ENCODE results near the gene CSMD2. TPM values are rescaled to one million over a fixed set of nuclear protein-coding genes. Genes with fewer than 3 reads are reported as not detected.
"Not testable (repeated sequence)": the region's sequence is repeated elsewhere in the genome, so short reads cannot be mapped to it uniquely, and the experiment has no call there.

CSMD2 gene
- total and polyA plus RNA-seq, 12 donors, result 0.35 to 5.1 (median 1.5) TPM

- WGBS, 4 donors, result 58 to 66% (median 65%) methylated on average over 12 of the region's 12 CpGs
- intact Hi-C loops (cut with DNase I), result no loop called here
- DNase-seq, result peak in 2 of 7 donors; percentile 27 to 36
- Histone ChIP-seq H3K4me1 (replicated peaks in 1 of 2) (no peaks in the 10 kb centered on the region), H3K27me3 (no peaks in the 10 kb centered on the region), H3K9me3 (replicated peaks in 1 of 3) (peaks cover 0 to 9% (median 0%) of the 10 kb centered on the region in 3 donors), H3K27ac (no peak overlapping the region), H3K4me3 (no peak overlapping the region), H3K36me3 (replicated peaks in 1 of 2) (no peaks in the 10 kb centered on the region)
- no peak for TF ChIP-seq POLR2A (IDR thresholded peaks at IDR 0.05)
- no peak for TF ChIP-seq CTCF (IDR thresholded peaks at IDR 0.05)
Measured at GRCh38 chr1:34186741-34187494, 21.9 kb upstream of the CSMD2 start.

- H3K36me3 ChIP-seq (replicated peaks in 1 of 2); H3K9me3 ChIP-seq (replicated peaks in 1 of 3); H3K27me3 ChIP-seq; H3K27ac ChIP-seq; H3K4me1 ChIP-seq (replicated peaks in 1 of 2); intact Hi-C loops (cut with DNase I); DNase-seq; H3K4me3 ChIP-seq: not testable (repeated sequence)
- 83 to 96% (median 89%) methylated on average over 4 of the region's 4 CpGs for WGBS, 4 donors
Measured at GRCh38 chr1:34183381-34183780, 18.4 kb upstream of the CSMD2 start.

GRCh38 chr1:34178072-34178471 is 13.0 kb upstream of the CSMD2 start:
- WGBS, 4 donors, result 39 to 54% (median 50%) methylated on average over 2 of the region's 2 CpGs
- Histone ChIP-seq H3K36me3 (replicated peaks in 1 of 2) (no peaks in the 10 kb centered on the region), H3K27me3 (peaks cover 33% of the 10 kb centered on the region), H3K9me3 (replicated peaks in 1 of 3) (no peaks in the 10 kb centered on the region), H3K4me3 (no peak overlapping the region), H3K4me1 (replicated peaks in 1 of 2) (no peaks in the 10 kb centered on the region), H3K27ac (no peak overlapping the region)
- no peak for DNase-seq
- TF ChIP-seq CTCF (IDR thresholded peaks at IDR 0.05) (no peak), POLR2A (IDR thresholded peaks at IDR 0.05) (no peak)
- intact Hi-C loops (cut with DNase I), result no loop called here

DNA sequence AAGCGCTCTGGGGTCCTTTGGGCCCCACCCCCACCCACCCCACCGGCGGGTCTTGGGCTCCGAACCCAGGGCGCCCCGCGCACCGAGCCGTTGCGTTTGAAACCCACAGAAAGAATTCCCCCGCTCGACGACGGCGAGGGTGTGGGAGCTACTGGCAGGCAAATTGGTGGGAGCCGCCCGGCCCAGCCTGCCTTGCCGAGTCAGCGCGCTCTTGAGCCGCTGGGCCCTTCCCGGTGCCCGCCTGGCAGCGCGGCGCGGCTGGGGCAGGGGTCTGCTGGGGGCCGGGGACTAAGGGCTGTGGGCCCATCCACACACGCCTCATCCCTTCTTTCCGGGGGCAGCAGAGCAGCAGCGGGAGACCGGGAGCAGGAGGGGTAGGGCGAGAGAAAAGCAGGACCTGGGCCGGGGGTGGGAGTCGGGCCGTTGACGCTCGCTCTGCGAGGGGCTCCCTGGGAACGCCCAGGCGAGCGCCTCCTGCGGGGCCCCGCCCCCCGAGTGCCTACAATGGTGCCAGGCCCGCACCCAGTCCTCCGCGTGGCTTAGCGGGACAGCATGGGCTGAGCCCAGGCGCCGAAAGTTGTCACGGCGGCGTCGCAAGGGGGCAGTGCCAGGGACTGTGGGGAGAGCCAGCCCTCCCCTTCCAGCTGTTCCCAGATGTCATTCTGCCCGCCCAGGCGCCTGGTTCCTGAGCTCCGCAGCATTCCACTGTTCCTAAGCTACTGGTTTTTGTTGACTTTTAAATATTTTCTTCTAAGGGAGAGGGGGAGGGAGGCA is 12.0 kb upstream of the CSMD2 start, which contains the start of gene C1orf94:
Gene C1orf94 (plus strand): TSS at position 78 of the 774 bp plus-strand sequence. CDS start 883 bp downstream, outside the sequence.
- Histone ChIP-seq H3K36me3 (replicated peaks in 1 of 2) (no peaks in the 10 kb centered on the region), H3K27ac (no peak within 1 kb of the TSS), H3K4me1 (replicated peaks in 1 of 2) (no peaks in the 10 kb centered on the region), H3K9me3 (replicated peaks in 1 of 3) (no peaks in the 10 kb centered on the region), H3K4me3 (peak within 1 kb of the TSS in 1 of 4 donors; percentile 34), H3K27me3 (peaks cover 33% of the 10 kb centered on the region)
- peak in 3 of 7 donors; percentile 17 to 23 (median 17) for DNase-seq
- WGBS, 4 donors, result 3 to 7% (median 5%) methylated on average over 4 to 58 of the region's 58 CpGs
- intact Hi-C loops (cut with DNase I), result no loop called here
- TF ChIP-seq CTCF (IDR thresholded peaks at IDR 0.05), result no peak
- no peak for TF ChIP-seq POLR2A (IDR thresholded peaks at IDR 0.05)
